NCI-H524 (cell line): ENCODE results near the gene TNFRSF13B.

Experiments used
- DNase-seq, 2 experiments: peaks; one replicate each; lab custom pipeline; 2025; lab: John Stamatoyannopoulos, UW

The TNFRSF13B gene

GRCh38 chr17:16938496-16939207, 33.3 kb downstream of the TNFRSF13B start:
- DNase-seq = peak in 1 of 2 experiments; percentile 64

GRCh38 chr17:16938031-16938430, 33.9 kb downstream of the TNFRSF13B start:
- DNase-seq = no peak

- no peak for DNase-seq
Measured at GRCh38 chr17:16937431-16937830, 34.5 kb downstream of the TNFRSF13B start.

- no peak for DNase-seq
Measured at GRCh38 chr17:16936536-16937310, 35.2 kb downstream of the TNFRSF13B start.

GRCh38 chr17:16935786-16936185, 36.1 kb downstream of the TNFRSF13B start:
- no peak for DNase-seq

- DNase-seq = no peak
Measured at GRCh38 chr17:16935241-16935663, 36.7 kb downstream of the TNFRSF13B start.

- DNase-seq = no peak
Measured at GRCh38 chr17:16934836-16935235, 37.1 kb downstream of the TNFRSF13B start.

GRCh38 chr17:16934133-16934795, 37.7 kb downstream of the TNFRSF13B start:
- no peak for DNase-seq

- no peak for DNase-seq
Measured at GRCh38 chr17:16933317-16934132, 38.4 kb downstream of the TNFRSF13B start.

GRCh38 chr17:16932611-16933010, 39.3 kb downstream of the TNFRSF13B start:
- DNase-seq = no peak

- no peak for DNase-seq
Measured at GRCh38 chr17:16932156-16932555, 39.8 kb downstream of the TNFRSF13B start.

- no peak for DNase-seq
Measured at GRCh38 chr17:16931318-16932060, 40.4 kb downstream of the TNFRSF13B start.

GRCh38 chr17:16930571-16931317, 41.2 kb downstream of the TNFRSF13B start:
- no peak for DNase-seq

GRCh38 chr17:16929757-16930520, 42.0 kb downstream of the TNFRSF13B start:
- no peak for DNase-seq

GRCh38 chr17:16929035-16929680, 42.8 kb downstream of the TNFRSF13B start:
- DNase-seq = peak; percentile 69 to 93

GRCh38 chr17:16928406-16929034, 43.4 kb downstream of the TNFRSF13B start:
- DNase-seq = peak; percentile 36 to 66

- no peak for DNase-seq
Measured at GRCh38 chr17:16927641-16928321, 44.1 kb downstream of the TNFRSF13B start.
